ENCODE results near the gene VAMP1. TPM values are rescaled to one million over a fixed set of nuclear protein-coding genes. Genes with fewer than 3 reads are reported as not detected.

VAMP1 gene
- total and polyA plus RNA-seq, 9 donors = 4.6 to 16.2 (median 9.2) TPM

- DNase-seq = no peak
- Histone ChIP-seq H3K4me1 (ENCODE audit: control insufficient read depth, insufficient read depth, low read length) (peaks cover 14% of the 10 kb centered on the region), H3K9me3 (replicated peaks; ENCODE audit: control insufficient read depth, low read depth, low read length) (no peaks in the 10 kb centered on the region), H3K36me3 (ENCODE audit: control insufficient read depth, insufficient read depth, low read length) (no peaks in the 10 kb centered on the region), H3K4me3 (ENCODE audit: low read length) (no peak overlapping the region), H3K27ac (ENCODE audit: low read length) (no peak overlapping the region), H3K27me3 (ENCODE audit: control insufficient read depth, insufficient read depth, low read length) (no peaks in the 10 kb centered on the region)
- 89% methylated on average over 8 of the region's 14 CpGs for WGBS (ENCODE audit: insufficient coverage)
These were observed 43.4 kb downstream of the VAMP1 start for GRCh38 chr12:6426882-6427671.

- Histone ChIP-seq H3K9me3 (replicated peaks; ENCODE audit: control insufficient read depth, low read depth, low read length) (no peaks in the 10 kb centered on the region), H3K27ac (ENCODE audit: low read length) (no peak overlapping the region), H3K4me3 (ENCODE audit: low read length) (no peak overlapping the region), H3K36me3 (ENCODE audit: control insufficient read depth, insufficient read depth, low read length) (no peaks in the 10 kb centered on the region), H3K4me1 (ENCODE audit: control insufficient read depth, insufficient read depth, low read length) (peaks cover 12% of the 10 kb centered on the region), H3K27me3 (ENCODE audit: control insufficient read depth, insufficient read depth, low read length) (no peaks in the 10 kb centered on the region)
- DNase-seq = no peak
- WGBS (ENCODE audit: insufficient coverage) = 76% methylated on average over 18 of the region's 23 CpGs
These were observed 44.6 kb downstream of the VAMP1 start for GRCh38 chr12:6425590-6426531.

GRCh38 chr12:6424866-6425265 lies 45.6 kb downstream of the VAMP1 start:
- WGBS (ENCODE audit: insufficient coverage) = 80% methylated on average over 7 of the region's 8 CpGs
- Histone ChIP-seq H3K27ac (ENCODE audit: low read length) (no peak overlapping the region), H3K9me3 (replicated peaks; ENCODE audit: control insufficient read depth, low read depth, low read length) (no peaks in the 10 kb centered on the region), H3K27me3 (ENCODE audit: control insufficient read depth, insufficient read depth, low read length) (no peaks in the 10 kb centered on the region), H3K36me3 (ENCODE audit: control insufficient read depth, insufficient read depth, low read length) (no peaks in the 10 kb centered on the region), H3K4me3 (ENCODE audit: low read length) (no peak overlapping the region), H3K4me1 (ENCODE audit: control insufficient read depth, insufficient read depth, low read length) (peaks cover 4% of the 10 kb centered on the region)
- DNase-seq = no peak

GRCh38 chr12:6424008-6424347 lies 46.5 kb downstream of the VAMP1 start:
- Histone ChIP-seq H3K4me3 (ENCODE audit: low read length) (no peak overlapping the region), H3K36me3 (ENCODE audit: control insufficient read depth, insufficient read depth, low read length) (no peaks in the 10 kb centered on the region), H3K27me3 (ENCODE audit: control insufficient read depth, insufficient read depth, low read length) (peaks cover 2% of the 10 kb centered on the region), H3K9me3 (replicated peaks; ENCODE audit: control insufficient read depth, low read depth, low read length) (no peaks in the 10 kb centered on the region), H3K4me1 (ENCODE audit: control insufficient read depth, insufficient read depth, low read length) (peaks cover 4% of the 10 kb centered on the region), H3K27ac (ENCODE audit: low read length) (no peak overlapping the region)
- DNase-seq = no peak
- WGBS (ENCODE audit: insufficient coverage) = 37% methylated on average over 5 of the region's 6 CpGs

- DNase-seq = peak; percentile 94
- WGBS (ENCODE audit: insufficient coverage) = 3% methylated on average over 8 of the region's 9 CpGs
- H3K4me3 ChIP-seq (ENCODE audit: low read length) = no peak overlapping the region
- H3K27me3 ChIP-seq (ENCODE audit: control insufficient read depth, insufficient read depth, low read length) = peaks cover 2% of the 10 kb centered on the region
- H3K4me1 ChIP-seq (ENCODE audit: control insufficient read depth, insufficient read depth, low read length) = peaks cover 4% of the 10 kb centered on the region
- H3K27ac ChIP-seq (ENCODE audit: low read length) = no peak overlapping the region
- no peaks in the 10 kb centered on the region for H3K9me3 ChIP-seq (replicated peaks; ENCODE audit: control insufficient read depth, low read depth, low read length)
- no peaks in the 10 kb centered on the region for H3K36me3 ChIP-seq (ENCODE audit: control insufficient read depth, insufficient read depth, low read length)
These were observed 47.0 kb downstream of the VAMP1 start for GRCh38 chr12:6423267-6424007.

- Histone ChIP-seq H3K4me3 (ENCODE audit: low read length) (no peak overlapping the region), H3K27me3 (ENCODE audit: control insufficient read depth, insufficient read depth, low read length) (peaks cover 2% of the 10 kb centered on the region), H3K4me1 (ENCODE audit: control insufficient read depth, insufficient read depth, low read length) (peaks cover 4% of the 10 kb centered on the region), H3K36me3 (ENCODE audit: control insufficient read depth, insufficient read depth, low read length) (peaks cover 2% of the 10 kb centered on the region), H3K9me3 (replicated peaks; ENCODE audit: control insufficient read depth, low read depth, low read length) (no peaks in the 10 kb centered on the region), H3K27ac (ENCODE audit: low read length) (no peak overlapping the region)
- no CpG with 5 or more reads among the region's 4 CpGs for WGBS (ENCODE audit: insufficient coverage)
- DNase-seq = no peak
These were observed 50.1 kb downstream of the VAMP1 start for GRCh38 chr12:6420364-6420763.

GRCh38 chr12:6418796-6419195 lies 51.7 kb downstream of the VAMP1 start:
- peaks cover 2% of the 10 kb centered on the region for H3K27me3 ChIP-seq (ENCODE audit: control insufficient read depth, insufficient read depth, low read length)
- H3K36me3 ChIP-seq (ENCODE audit: control insufficient read depth, insufficient read depth, low read length) = peaks cover 2% of the 10 kb centered on the region
- WGBS (ENCODE audit: insufficient coverage) = 91% methylated on average over 6 of the region's 6 CpGs
- no peak overlapping the region for H3K4me3 ChIP-seq (ENCODE audit: low read length)
- H3K27ac ChIP-seq (ENCODE audit: low read length) = no peak overlapping the region
- DNase-seq = no peak
- H3K9me3 ChIP-seq (replicated peaks; ENCODE audit: control insufficient read depth, low read depth, low read length) = no peaks in the 10 kb centered on the region
- H3K4me1 ChIP-seq (ENCODE audit: control insufficient read depth, insufficient read depth, low read length) = peaks cover 3% of the 10 kb centered on the region

GRCh38 chr12:6416596-6416995 lies 53.9 kb downstream of the VAMP1 start:
- H3K4me1 ChIP-seq (ENCODE audit: control insufficient read depth, insufficient read depth, low read length) = no peaks in the 10 kb centered on the region
- no peaks in the 10 kb centered on the region for H3K9me3 ChIP-seq (replicated peaks; ENCODE audit: control insufficient read depth, low read depth, low read length)
- peaks cover 2% of the 10 kb centered on the region for H3K27me3 ChIP-seq (ENCODE audit: control insufficient read depth, insufficient read depth, low read length)
- 77% methylated on average over 3 of the region's 3 CpGs for WGBS (ENCODE audit: insufficient coverage)
- peaks cover 2% of the 10 kb centered on the region for H3K36me3 ChIP-seq (ENCODE audit: control insufficient read depth, insufficient read depth, low read length)
- no peak overlapping the region for H3K4me3 ChIP-seq (ENCODE audit: low read length)
- no peak overlapping the region for H3K27ac ChIP-seq (ENCODE audit: low read length)
- peak; percentile 65 for DNase-seq
